GM19324 (cell line): ENCODE results near the gene CBFA2T3.

Experiments used
- ATAC-seq: cut with Tn5 transposase; IDR thresholded peaks from one replicate; pipeline ENCODE4 v1.9.1; 2021; ENCODE audit warnings: mild to moderate bottlenecking, moderate library complexity; ENCODE audit not compliant: unreplicated experiment, low FRiP score

CBFA2T3 gene

DNA sequence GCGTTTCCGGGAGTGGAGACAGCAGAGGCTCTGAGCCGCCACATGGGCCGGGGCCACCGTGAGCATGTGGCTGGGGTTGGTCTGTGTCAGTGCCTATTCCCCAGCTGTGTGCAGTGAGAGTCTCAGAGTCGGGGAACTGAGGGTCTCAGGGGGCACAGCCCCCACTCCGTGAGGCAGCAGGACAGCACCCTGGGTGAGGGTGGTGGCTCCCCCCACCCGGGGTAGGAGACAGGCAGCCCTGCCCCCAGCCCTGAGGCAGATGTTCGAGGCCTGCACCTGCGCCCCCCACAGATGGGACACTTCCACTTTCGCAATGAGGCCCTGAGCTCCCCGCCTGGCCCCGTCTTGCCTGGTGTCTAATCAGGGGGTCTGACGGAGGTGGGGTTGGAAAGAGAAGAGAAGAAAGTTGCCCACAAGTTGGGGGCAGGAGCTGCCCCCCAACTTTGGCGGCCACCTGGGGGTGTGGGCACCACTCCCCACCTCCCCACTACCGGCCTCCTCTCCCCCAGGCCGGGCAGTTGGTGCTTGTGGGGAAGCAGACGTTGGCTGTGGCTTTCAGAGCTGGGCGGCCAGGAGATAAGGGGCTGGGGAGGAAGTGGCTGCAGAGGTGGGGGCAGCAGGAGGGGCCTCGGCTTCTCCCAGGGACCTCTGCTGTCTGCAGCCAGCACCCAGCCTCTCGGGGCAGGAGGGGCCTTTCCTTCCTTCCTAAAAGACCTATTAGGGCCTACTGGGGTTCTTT, 1.8 kb upstream of the CBFA2T3 start:
- ATAC-seq = peak; percentile 37

- ATAC-seq = no peak
Measured at GRCh38 chr16:88977812-88978607, 1.0 kb upstream of the CBFA2T3 start.

- no peak for ATAC-seq
Measured at GRCh38 chr16:88976366-88977017, 515 bp downstream of the CBFA2T3 start.

DNA sequence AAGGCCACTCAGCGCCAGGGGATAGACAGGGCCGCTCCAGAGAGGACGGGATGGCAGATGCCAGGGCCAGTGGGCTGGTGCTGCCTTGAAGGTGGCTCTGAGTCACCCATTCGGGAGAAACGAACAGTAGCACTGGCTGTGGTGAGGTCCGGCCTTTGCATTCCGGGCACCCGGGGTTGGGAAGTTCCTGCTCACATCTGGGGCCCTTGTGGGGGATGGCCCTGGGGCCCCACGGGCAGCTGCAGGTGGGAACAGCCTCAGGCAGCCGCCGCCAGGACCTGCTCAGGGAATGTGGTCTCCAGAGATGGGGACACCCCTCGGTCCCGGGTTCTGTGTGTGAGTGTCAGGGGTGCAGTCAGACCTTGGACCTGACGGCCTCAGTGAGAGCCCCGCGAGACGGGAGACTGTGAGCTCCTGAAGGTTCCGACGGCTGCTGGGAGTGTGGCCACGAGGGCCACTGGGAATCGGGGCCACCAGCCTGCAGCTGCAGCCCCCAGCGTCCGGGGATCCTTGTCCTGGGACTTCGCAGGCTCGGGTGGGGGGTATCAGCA, 1.4 kb downstream of the CBFA2T3 start:
- no peak for ATAC-seq

- no peak for ATAC-seq
Measured at GRCh38 chr16:88974916-88975215, 2.1 kb downstream of the CBFA2T3 start.

DNA sequence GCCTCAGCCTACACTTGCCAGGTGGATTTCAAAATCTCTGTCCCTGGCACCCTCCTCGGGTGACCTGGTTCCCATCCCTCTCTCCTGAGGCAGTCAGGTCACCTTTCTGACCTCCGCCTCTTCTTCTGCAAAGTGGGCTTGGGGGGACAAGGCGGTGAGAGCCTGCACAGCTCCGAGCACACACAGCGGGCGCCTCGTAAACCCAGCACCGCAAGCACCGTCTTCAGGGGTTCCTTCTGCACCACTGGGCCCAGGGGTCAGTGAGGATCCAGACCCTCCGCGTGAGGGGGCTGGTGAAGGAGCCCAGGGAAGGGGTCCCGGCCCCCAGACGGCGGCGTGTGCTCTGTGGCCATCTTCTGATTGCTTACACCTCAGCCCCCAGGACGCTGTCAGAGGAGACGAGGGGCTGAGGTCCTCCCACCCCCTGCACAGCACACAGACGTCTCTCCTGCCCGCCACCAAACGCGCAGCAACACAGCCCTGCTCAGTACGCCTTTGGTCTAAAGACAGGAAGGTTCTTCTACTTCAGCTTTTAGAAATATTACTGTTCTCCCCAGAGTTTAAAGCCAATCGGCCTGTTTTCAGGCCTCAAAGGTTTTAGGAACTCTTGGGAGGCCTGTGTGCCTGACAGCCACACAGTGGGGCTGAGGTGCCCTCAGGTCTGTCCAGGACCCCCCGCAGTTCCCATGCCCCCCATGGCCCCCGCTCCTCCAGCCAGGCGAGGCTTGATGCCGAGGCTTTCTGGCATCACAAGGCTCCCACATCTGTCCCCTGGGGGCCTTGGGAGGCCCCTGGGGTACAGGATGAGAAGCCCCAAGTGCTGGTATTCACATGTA, 2.7 kb downstream of the CBFA2T3 start:
- no peak for ATAC-seq

- ATAC-seq = no peak
Measured at GRCh38 chr16:88973415-88974050, 3.5 kb downstream of the CBFA2T3 start.

DNA sequence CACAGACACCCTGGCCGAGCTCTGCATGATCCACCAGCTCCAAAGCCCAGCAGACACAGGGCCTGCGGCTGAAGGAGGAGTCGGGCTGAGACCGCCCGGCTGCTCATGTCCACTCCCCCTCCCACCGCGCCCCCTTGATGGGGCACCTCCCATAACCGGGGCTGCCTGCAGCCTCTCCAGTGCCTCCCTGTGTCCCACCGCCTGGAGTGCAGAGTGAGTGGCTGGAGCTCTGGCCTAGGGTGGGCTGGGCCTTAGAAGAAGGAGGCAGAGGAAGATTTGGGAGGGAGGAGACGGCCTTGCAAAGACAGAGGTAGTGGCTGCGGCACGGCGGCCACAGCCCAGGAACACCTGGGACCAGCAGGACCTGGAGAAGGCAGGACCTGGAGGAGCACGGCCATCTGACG, 4.0 kb downstream of the CBFA2T3 start:
- no peak for ATAC-seq

GRCh38 chr16:88972349-88972748, 4.7 kb downstream of the CBFA2T3 start:
- no peak for ATAC-seq

GRCh38 chr16:88971371-88972097, 5.5 kb downstream of the CBFA2T3 start:
- no peak for ATAC-seq

GRCh38 chr16:88970539-88971065, 6.4 kb downstream of the CBFA2T3 start:
- no peak for ATAC-seq

- no peak for ATAC-seq
Measured at GRCh38 chr16:88970050-88970449, 7.0 kb downstream of the CBFA2T3 start.

DNA sequence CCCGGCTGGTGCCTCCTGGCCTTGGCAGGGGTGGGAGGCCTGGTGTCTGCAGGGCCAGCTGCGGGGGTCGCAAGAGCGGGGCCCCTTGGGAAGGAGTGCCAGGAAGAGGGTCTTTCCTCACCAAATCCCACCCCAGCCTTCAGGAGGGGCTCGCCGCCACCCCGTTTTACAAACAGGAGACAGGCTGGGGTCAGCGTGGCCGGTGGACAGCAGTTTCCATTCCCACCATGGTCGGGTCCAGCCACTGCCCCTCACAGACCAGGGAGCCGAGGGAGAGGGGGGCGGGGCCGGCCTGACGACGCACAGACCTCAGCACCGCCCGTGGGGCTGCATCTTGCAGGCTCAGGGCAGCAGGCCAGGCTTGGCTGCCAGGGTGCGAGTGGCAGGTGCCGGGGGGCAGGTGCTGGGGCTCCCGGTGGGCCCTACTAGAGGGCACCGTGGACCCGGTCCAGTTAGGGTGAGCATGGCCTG, 7.6 kb downstream of the CBFA2T3 start:
- ATAC-seq = no peak

DNA sequence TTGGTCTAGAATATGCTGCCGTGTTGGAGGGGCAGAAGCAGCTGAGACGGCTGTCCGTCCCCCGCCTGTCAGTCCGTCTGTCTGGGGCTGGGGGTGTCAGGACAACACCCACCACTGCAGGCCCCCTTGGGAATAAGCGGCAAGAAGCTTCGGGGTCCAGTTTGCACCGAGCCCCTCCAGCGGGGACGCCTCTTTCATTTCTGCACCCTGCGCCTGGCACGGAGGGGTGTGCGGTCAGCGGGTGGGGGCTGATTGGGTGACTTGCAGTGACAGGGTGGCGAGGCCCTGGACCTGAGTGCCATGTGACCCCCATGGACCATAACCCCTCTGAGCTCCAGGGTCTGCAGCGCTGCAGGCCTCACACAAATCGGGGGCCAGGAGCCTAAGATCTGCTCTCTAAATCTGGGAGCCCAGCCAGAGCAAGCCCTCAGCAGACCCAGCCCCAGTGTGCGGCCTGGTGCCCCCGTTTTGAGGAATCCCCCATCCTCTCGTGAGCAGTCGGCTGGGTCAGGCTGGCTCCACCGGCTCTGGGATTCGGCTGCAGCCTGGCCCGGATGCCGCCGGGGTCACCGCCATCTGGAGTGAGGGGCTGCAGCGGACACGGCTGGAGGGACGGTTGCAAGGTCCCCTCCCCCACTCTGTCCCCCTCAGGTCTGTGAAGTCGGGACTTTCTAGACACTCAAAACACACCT, 8.3 kb downstream of the CBFA2T3 start:
- peak; percentile 4 for ATAC-seq

DNA sequence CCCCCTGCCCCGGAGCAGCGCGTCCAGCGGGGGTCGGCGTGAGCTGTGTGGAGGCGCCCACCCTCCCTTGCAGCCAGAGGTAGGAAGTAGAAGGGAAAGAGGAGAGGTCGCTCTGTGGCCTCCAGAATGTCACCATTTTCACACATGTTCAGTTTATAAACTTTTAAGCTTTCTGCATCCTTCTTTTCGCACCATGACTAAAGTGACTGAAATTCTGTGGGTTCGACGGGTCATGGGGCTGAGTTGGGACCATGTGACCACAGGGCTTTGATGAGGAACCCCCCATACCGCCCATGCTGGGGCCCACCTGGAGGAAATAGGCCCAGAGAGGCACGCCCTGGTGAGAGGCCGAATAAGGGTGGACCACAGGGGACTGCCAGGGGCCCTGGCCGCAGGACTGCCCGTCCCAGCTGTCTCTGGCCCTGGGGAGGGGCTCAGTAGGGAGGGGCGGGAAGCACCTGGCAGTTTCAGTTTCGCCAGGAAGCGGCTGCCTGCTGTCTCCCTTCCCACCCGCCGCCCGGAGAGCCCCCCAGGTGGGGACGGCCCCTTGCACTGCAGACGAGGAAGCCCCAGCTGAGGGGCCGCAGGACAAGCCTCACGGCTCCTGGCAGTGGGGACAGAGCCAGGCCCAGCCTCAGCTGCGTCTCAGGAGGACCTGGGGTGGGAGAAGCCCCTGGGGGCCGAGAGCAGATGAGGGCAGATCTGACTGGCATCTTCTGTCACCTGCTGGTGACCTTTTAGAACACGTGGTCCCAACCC, 9.0 kb downstream of the CBFA2T3 start:
- ATAC-seq = peak; percentile 48

DNA sequence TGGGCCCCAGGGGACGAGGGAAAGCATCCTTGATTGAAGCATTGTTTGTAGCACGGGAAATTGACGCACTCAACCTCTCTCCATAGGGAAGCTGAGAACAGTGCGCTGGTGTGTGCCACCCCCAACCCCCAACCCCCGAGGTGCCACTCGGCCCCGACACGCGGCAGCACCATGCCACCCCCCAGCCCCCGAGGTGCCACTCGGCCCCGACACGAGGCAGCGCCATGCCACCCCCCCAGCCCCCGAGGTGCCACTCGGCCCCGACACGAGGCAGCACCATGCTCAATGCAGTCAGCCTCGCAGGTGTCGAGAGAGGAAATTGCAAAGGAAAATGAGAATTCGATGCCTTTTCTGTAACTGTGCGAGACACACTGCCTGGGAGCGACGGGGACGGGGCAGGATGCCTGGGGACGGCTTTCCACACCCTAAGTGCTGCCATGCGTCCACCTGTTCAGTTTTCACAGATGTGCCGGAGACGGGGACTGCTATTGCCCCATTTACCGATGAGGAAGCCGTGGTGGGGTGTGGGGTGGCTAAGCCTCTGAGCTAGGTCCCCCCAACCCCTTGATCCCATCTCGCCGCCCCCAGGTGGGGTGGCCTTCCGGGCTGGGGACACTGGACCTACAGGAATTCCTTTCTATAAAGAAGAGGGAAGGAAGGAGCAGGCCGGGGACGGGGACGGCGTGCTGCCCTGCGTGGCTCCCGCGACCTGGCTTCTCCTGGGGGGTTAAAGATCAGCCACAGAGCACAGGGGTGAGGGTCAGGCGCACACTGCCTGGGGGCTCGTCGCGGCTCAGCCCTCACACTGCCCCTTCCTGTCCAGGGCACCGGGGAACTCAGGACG, 9.8 kb downstream of the CBFA2T3 start:
- ATAC-seq = no peak
